Ascending aorta (tissue), 2 donors: Measurements from ENCODE around the gene PODNL1. TPM values are rescaled to one million over a fixed set of nuclear protein-coding genes. Genes with fewer than 3 reads are reported as not detected.

ENCODE experiments used
- DNase-seq, 2 donors: peaks; one replicate each; pipeline ENCODE4 v3.0.0-alpha.2; 2019; ENCODE audit warnings: low spot score in 2 of 2
- H3K27ac ChIP-seq, 2 donors: fragments of 200-600 bp; sonication (generic); one replicate each; pipeline ENCODE4 v1.5.1; 2016 to 2017; ENCODE audit warnings: mild to moderate bottlenecking in 1 of 2
- H3K27me3 ChIP-seq: fragments of 200-600 bp; sonication (generic); one replicate; pipeline ENCODE4 v1.5.1; 2017
- H3K36me3 ChIP-seq, 2 donors: fragments of 200-600 bp; sonication (generic); one replicate each; pipeline ENCODE4 v1.5.1; 2016
- H3K4me1 ChIP-seq, 2 donors: fragments of 200-600 bp; sonication (generic); one replicate each; pipeline ENCODE4 v1.5.1; 2016 to 2017; ENCODE audit warnings: mild to moderate bottlenecking in 1 of 2
- H3K4me3 ChIP-seq, 2 donors: fragments of 200-600 bp; sonication (generic); one replicate each; pipeline ENCODE4 v1.5.1; 2016 to 2017; ENCODE audit warnings: mild to moderate bottlenecking in 1 of 2
- H3K9me3 ChIP-seq, 2 donors: fragments of 200-600 bp; sonication (generic); one replicate each; pipeline ENCODE4 v1.5.1; 2016
- intact Hi-C: fragments of 100-400 bp; cut with DNase I; formaldehyde crosslinking; loops from one replicate; pipeline ENCODE4 v1.15.1; 2023
- total RNA-seq: library from RNA; depleted of rRNA; stranded (reverse); fragments of >200 nt; gene quantifications from one replicate; pipeline ENCODE4 v1.1.0, GENCODE V29; 2016
- TF ChIP-seq, protein P1 (sequence below), 3 experiments: fragments of 200-600 bp in 2 of 3; fragments of 450-650 bp in 1 of 3; sonication (generic) in 2 of 3; IDR thresholded peaks; one replicate each; pipeline ENCODE4 v1.5.1; 2016 to 2019; ENCODE audit warnings: antibody characterized with exemption in 3 of 3, mild to moderate bottlenecking in 1 of 3, moderate library complexity in 1 of 3

Gene PODNL1
- total RNA-seq, 1 donor from 2014 or later: 12.9 TPM

DNA sequence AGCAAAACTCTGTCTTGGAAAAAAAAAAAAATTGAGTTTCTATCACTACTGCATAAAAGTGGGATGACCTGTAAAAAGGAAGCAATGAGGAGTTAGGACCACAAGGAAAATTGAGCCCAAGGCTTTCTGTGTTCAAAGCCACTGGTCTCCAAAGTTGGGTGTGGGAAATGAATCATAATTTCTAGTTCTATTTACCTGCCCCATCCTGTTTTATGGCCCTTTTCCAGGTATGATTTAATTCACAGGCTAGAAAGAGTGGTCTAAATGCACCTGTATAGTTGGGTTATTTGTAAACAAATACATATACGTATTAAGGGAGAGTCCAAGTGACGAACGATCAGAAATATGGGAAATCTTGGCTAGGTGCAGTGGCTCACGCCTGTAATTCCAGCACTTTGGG is 8.2 kb upstream of the PODNL1 start:
- Histone ChIP-seq H3K27me3 (no peaks in the 10 kb centered on the region), H3K9me3 (no peaks in the 10 kb centered on the region), H3K36me3 (no peaks in the 10 kb centered on the region), H3K4me1 (no peaks in the 10 kb centered on the region), H3K4me3 (no peak overlapping the region), H3K27ac (no peak overlapping the region)
- TF ChIP-seq, protein P1, sequence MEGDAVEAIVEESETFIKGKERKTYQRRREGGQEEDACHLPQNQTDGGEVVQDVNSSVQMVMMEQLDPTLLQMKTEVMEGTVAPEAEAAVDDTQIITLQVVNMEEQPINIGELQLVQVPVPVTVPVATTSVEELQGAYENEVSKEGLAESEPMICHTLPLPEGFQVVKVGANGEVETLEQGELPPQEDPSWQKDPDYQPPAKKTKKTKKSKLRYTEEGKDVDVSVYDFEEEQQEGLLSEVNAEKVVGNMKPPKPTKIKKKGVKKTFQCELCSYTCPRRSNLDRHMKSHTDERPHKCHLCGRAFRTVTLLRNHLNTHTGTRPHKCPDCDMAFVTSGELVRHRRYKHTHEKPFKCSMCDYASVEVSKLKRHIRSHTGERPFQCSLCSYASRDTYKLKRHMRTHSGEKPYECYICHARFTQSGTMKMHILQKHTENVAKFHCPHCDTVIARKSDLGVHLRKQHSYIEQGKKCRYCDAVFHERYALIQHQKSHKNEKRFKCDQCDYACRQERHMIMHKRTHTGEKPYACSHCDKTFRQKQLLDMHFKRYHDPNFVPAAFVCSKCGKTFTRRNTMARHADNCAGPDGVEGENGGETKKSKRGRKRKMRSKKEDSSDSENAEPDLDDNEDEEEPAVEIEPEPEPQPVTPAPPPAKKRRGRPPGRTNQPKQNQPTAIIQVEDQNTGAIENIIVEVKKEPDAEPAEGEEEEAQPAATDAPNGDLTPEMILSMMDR (IDR thresholded peaks at IDR 0.05): no peak
- intact Hi-C loops: no loop called here
- no peak for DNase-seq

DNA sequence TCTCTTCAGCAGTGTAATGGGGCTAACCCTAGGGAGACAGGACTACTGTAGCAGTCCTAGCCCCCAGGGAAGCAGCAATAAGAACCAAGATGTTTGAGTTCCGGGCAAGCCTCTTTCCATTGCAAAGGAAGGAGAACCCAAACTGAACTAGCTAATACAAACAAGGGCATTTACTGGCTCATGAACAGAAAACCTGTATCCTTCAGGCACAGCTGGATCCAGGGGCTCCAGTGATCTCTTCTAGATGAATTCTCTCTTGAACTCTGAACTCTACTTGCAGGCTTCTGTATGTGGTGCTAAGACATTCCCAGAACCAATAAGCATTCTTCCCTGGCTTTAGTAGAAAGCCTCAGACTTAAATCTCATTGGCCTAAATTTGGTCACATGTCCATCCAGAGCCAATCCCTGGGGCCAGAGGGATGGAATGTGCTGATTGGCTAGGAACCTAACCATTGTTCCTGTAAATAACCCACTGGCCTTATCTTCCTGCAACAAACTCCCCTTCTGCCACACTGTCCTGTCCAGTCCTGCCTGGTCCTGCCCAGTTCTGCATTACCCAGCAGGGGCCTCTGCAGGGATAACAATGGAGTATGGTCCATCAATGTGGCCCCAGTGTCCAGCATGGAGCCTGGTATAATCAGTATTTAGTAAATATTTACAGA is 3.9 kb upstream of the PODNL1 start:
- no peaks in the 10 kb centered on the region for H3K9me3 ChIP-seq
- no peak overlapping the region for H3K4me3 ChIP-seq
- no peak overlapping the region for H3K27ac ChIP-seq
- no peaks in the 10 kb centered on the region for H3K36me3 ChIP-seq
- TF ChIP-seq, protein P1 (IDR thresholded peaks at IDR 0.05): no peak
- peaks cover 4 to 5% of the 10 kb centered on the region in 2 donors for H3K4me1 ChIP-seq
- intact Hi-C loops: no loop called here
- no peaks in the 10 kb centered on the region for H3K27me3 ChIP-seq
- no peak for DNase-seq

DNA sequence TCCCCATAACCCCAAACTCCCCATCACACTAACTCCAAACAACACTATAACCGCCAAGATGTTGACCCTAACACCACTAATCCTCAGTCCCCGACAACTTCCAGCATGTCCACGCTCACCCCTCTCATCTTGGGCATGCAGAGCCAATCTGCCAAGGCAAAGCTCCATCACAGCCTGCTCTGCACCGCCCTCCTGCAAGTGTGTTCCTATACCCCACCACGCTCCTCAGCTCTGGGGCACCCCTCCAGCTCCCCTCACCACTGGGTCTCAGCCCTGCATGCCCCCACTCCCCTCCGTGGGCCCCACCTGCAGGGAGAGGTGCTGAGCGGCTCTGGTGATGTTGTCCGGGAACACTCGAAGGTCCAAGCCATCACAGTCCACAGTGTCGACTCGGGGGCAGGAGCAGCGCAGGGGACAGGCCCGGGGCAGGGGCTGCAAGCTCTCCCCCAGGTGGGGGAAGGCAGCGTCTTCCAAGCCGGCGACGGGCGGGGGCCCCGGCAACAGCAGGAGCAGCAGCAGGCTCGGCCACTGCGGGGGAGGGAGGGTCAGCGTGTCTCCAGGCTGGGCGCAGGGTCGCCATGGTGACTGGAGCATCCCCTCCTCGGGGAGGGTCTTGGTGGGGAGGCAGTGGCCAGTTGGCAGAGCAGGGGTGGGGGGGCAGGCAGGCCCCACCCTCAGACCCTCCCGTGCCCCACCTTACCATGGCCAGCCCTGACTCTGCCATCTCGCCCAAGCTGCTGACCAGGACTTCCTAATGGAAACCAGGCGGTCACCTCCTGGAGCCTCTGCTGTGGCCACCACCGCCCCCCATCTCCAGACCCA is 527 bp downstream of the PODNL1 start:
- intact Hi-C loops: no loop called here
- no peak for DNase-seq
- H3K27me3 ChIP-seq: no peaks in the 10 kb centered on the region
- peaks cover 4 to 5% of the 10 kb centered on the region in 2 donors for H3K4me1 ChIP-seq
- TF ChIP-seq, protein P1 (IDR thresholded peaks at IDR 0.05): no peak
- H3K36me3 ChIP-seq: no peaks in the 10 kb centered on the region
- peak overlapping the region; percentile 18 to 70 for H3K4me3 ChIP-seq
- peak overlapping the region in 1 of 2 donors; percentile 52 for H3K27ac ChIP-seq
- no peaks in the 10 kb centered on the region for H3K9me3 ChIP-seq

DNA sequence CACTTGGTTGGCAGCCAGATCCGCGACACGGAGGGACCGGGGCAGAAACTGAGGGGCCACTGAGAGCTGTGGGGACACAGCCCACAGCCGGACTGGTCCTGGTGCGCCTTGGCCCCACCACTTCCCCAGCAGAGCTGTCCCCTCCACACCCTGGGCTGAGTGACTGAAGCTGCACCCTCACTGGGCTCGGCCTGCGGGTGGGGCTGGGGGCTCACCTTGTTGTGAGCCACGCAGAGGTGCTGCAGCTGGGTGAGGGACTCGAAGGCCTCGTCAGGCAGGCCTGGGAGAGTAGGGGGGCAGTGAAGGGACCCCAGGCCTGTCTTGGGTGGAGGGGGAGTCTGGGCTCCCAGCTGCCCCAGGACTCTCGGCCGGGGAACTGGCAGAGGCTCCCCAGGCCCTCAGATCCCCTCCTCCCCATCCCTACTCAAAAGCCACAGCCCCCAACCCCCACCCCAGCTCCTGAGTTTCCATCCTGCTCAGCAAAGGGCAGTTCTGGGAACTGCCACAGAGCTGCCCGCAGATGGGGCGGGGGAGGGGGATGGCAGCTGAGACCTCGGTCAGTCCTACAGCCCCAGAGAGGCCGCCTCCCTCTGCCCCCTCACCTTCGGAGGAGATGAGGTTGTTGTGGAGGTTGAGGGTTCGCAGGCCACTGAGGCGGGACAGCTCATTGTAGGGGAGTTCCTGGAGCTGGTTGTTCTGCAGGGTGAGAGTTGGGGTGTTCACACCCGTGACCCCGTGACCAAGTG is 2.3 kb downstream of the PODNL1 start:
- peaks cover 4 to 5% of the 10 kb centered on the region in 2 donors for H3K4me1 ChIP-seq
- H3K4me3 ChIP-seq: no peak overlapping the region
- DNase-seq: no peak
- H3K27ac ChIP-seq: no peak overlapping the region
- no peaks in the 10 kb centered on the region for H3K9me3 ChIP-seq
- intact Hi-C loops: no loop called here
- TF ChIP-seq, protein P1 (IDR thresholded peaks at IDR 0.05): no peak
- H3K36me3 ChIP-seq: peaks cover 0 to 3% of the 10 kb centered on the region in 2 donors
- no peaks in the 10 kb centered on the region for H3K27me3 ChIP-seq

DNA sequence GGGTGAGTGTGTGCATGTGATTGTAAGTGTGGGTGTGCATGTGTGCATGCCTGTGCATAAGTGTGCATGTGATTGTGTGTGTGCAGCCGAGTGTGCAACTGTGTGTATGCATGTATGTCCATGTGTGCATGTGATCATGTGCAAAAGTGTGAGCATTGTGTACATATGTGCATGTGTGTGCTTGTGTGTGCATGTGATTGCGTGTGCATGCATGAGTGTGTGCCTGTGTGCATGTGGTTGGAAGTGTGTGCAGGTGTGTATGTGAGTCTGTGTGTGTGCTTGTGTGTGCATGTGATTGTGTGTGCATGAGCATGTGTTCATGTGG is 3.5 kb downstream of the PODNL1 start:
- intact Hi-C loops: no loop called here
- Histone ChIP-seq H3K27me3 (no peaks in the 10 kb centered on the region), H3K4me3 (no peak overlapping the region), H3K27ac (no peak overlapping the region), H3K36me3 (peaks cover 3 to 9% of the 10 kb centered on the region in 2 donors), H3K4me1 (peaks cover 4 to 5% of the 10 kb centered on the region in 2 donors), H3K9me3 (no peaks in the 10 kb centered on the region)
- TF ChIP-seq, protein P1 (IDR thresholded peaks at IDR 0.05): no peak
- DNase-seq: no peak
